Activated effector memory CD4-positive, alpha-beta T cell treated with Interleukin-2 at 50 U/mL for 16 hours (primary cell): Measurements from ENCODE around the gene GSTM2.
"Not testable (repeated sequence)": the region's sequence is repeated elsewhere in the genome, so short reads cannot be mapped to it uniquely, and the experiment has no call there.

Experiments
- DNase-seq: peaks from one replicate; pipeline ENCODE4 v3.0.0-alpha.2; 2020

GSTM2 gene

DNA sequence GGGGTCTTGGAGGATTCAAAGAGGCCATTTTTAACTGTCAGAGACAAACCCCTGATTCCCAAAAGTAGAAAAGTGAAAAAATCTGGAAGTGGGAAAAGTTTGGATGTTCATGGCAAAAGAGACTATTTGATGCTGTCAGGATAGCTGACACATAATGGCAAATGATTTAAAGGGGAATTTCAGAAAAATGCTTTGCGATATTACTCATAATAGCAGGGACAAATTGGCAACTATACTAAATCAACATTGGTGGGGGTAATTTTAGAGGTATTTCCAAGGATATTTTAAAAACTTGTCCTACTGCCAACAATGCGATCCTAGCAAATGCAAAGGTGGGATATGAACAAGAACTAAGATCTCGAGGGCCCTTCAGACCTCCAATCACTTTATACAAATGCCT lies 17.2 kb upstream of the GSTM2 start:
- no peak for DNase-seq

DNA sequence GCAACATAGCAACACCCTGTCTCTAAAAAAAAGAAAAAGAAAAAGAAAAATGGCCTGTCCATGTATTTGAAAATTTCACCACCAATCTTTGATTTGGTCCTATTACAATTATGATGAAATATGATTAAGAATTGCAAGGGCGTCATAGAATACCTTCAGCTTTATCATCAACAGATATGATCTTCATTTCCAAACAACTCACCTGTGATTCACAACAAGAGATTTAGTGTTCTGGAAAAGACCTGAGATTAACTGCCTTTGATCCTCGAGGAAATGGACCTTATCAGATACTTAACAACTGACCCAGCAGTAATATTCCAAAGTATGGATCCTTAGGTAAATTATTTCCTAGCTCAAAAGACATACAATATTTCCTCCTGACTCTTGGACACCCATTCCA lies 15.5 kb upstream of the GSTM2 start:
- DNase-seq, result no peak

DNA sequence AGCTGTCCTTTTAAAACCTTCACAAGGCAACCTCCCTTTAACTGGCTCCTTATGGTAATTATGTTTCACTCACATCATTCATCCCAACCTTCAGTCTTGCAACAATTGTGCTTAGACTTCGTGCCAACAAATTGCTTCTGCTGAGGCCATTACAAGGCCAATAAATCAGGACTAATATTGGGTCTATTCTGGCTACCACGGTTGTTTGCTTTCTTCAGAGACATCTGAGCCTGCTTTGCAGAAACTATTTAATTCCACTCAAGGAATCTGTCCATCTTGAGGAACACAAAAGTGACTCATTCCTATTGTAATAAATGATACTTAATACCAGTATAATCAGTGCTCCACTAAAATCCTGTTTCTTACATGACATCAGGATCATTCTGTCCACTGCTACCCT lies 14.6 kb upstream of the GSTM2 start:
- no peak for DNase-seq

DNA sequence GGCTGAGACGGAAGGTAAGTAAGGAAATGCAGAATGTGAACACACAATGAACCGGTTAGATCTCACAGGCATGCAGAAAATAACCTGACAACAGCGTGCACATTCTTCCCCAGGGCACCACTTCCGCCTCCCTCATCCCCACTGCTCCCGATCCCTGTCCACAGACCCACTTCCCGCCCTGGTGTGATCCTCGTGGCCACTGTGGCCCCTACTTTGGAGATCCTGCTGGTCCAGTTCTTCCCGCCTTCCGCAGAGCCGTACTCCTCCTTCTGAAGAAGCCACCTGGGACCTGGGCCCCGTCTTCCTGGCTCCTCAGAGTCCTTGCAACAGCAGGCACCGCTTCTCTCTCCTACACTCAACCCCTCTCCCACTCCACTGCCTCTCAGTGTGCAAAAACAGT lies 13.3 kb upstream of the GSTM2 start:
- no peak for DNase-seq

DNA sequence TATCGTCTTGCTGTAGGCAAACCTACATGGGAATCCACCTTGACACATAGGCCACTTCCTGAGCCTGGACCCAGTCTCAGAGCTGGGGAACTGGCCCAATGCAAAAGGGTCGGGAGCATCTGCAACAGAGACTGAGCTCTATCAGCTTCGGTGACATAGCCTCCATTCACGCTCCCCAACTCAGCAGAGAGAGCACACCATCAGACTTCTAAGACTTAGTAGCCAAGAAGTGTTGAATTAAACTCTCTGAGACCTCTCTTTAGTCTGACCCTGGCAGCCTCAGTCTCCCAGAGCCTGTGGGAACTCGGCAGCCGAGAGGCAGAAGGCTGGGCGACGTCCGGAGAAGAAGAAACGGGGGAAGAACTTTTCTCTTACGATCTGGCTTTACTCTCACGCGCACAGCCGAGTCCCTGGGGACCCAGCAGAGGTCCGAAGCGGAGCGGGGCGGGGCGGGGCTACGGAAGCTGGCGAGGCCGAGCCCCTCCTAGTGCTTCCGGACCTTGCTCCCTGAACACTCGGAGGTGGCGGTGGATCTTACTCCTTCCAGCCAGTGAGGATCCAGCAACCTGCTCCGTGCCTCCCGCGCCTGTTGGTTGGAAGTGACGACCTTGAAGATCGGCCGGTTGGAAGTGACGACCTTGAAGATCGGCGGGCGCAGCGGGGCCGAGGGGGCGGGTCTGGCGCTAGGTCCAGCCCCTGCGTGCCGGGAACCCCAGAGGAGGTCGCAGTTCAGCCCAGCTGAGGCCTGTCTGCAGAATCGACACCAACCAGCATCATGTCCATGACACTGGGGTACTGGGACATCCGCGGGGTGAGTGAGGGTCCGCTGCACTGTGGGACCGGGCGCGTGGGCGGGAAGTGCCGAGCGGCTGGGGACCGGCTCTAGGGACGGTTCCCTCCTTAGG lies 12.0 kb upstream of the GSTM2 start, which contains the start of gene GSTM4:
TSS of gene GSTM4 (plus strand) at position 485 of the 905 bp plus-strand sequence. CDS start at position 776, 291 bp downstream.
- DNase-seq, result peak; percentile 51

DNA sequence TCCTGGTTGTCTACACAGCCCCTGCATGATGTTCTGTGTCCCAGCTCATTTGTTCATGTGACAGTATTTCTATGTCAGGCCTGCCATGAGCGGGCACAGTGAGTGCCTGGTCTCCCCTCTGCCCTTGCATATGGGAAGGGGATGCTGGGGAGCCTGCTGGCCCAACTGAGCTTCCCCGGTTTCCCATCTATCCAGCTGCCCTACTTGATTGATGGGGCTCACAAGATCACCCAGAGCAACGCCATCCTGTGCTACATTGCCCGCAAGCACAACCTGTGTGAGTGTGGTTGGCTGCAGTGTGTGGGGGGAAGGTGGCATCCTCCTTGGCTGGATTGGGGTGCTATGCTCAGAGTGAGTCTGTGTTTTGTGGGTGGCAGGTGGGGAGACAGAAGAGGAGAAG lies 10.5 kb upstream of the GSTM2 start:
- DNase-seq, result no peak

DNA sequence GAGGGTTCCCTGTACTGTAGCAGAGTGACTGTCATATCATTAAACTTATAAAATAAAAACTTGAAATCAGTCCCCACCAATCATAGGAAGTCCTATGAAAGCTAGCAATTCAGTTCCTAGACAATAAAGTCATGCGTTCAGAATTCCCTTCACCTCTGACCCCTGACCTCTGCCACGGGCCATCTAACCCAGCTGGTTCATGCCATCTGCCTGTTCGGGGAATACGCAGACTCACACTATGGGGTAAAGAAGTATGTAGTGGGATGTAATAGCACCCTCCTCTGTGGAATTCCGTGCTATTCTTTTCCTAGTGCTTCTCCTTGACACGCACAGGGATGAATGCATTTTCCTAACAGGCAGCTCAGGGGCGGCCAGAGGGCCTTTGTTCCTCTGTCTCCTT lies 9.9 kb upstream of the GSTM2 start:
- DNase-seq, result no peak

DNA sequence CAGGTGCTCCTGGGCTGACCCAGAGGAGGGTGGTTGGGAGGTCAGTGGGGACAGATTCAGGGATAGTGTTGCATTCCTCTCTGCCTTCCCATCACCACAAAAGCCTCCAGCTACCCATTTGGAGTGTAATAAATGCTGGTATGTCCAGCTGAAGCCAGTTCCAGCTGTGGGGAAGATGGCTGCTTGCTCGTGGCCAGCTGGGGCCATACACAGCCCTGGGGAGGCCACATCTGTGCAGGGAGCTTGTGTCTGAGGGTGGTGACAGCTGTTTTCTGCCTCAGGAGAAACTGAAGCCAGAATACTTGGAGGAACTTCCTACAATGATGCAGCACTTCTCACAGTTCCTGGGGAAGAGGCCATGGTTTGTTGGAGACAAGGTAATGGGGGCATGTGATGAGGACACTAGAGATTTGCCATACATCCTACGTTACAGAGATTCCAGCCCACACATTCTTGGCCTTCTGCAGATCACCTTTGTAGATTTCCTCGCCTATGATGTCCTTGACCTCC lies 9.3 kb upstream of the GSTM2 start:
- DNase-seq, result no peak

DNA sequence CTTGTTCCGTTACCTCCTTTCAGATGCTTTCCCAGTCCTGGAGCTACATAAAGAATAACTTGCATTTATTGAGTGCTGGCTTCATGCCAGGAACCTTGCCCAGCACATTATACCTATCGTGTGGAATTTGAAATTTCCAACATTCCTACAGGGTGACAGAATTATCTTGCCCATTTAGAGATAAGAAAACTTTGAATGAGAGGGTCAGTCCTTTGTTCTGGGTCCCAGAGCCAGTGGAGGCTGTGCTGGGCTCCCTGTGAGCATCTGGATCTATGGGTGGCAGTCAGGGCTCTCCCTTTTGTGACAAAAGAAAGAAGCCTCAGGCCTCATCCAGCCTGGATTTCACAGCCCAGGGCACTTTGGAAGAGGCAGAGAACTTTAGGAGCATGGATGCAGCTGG lies 8.7 kb upstream of the GSTM2 start:
- no peak for DNase-seq

DNA sequence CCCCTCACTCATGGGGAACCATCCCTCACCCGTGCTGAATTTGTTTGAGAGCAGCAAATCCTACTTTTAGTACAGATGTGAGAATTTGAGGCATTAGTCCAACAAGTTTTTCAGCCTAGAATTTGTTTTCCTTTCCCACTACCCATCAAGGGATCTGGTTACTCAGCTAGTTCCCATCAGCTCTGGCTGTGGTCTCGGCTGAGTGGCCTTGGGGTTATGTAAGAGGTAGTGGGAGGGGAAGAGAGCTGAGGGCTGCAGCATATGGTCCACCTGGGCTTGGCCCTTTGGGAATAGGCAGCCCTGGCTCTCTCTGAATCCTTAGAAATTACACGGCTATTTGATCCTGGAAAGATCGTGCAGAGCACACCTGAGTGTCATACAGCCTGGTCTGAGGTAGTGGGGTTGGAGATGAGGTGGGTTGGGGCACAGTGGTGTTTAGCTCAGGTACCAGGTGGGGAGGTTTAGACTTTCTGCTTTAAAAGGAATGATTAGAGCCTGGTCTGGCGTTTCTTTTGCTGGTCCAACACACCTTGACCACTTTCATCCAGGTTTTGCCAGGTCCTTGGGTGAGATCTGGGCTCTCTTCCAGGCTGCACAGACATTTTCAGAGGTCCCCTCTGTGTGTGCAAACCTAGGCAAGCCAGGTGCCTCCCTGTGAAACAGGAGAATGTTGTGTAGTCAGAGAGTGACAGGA lies 7.7 kb upstream of the GSTM2 start:
- no peak for DNase-seq

DNA sequence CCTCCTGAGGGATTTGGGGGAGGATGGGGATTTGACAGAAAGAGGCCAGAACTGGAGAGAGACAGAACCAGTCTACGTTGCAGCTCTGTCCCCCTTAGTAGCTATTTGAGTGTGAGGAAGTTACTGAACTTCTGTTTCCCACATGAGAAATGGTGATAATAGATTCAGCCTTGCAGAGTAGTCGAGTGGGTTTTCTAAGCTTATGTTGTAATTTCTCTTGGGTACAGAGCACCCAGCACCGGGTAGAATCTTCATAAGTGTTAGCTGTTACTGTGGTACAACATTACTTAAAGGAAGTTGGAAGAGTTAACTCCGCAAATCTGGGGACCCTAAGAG lies 7.2 kb upstream of the GSTM2 start:
- not testable (repeated sequence) for DNase-seq

DNA sequence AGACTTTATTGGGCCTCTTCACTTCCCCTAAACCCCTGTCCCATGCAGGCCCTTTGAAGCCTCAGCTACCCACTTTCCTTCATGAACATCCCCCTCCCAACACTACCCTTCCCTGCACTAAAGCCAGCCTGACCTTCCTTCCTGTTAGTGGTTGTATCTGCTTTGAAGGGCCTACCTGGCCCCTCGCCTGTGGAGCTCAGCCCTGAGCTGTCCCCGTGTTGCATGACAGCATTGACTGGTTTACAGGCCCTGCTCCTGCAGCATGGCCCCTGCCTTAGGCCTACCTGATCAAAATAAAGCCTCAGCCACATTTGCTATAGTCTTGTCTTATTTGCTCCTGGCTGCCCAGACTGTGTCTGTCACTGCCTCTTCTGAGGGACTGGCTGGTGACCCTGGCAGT lies 6.5 kb upstream of the GSTM2 start:
- no peak for DNase-seq

DNA sequence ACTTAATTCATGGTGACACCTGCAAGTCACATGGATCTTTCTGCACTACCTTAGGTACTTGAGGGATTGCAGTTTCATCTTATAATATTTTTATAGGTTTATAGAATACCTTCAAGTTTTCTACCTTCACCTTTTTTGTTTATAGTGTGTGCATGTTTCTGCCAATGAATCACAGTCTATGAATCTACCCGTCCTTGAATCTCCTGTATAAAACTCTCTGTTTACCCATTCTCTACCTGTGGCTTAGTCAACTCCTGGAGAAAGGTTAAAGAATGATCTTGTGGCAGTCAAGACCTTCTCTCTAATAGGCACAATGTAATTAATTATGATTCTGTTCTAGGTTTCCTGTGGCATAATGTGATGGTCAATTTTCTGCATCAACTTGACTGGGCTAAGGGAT lies 3.2 kb upstream of the GSTM2 start:
- DNase-seq, result no peak

DNA sequence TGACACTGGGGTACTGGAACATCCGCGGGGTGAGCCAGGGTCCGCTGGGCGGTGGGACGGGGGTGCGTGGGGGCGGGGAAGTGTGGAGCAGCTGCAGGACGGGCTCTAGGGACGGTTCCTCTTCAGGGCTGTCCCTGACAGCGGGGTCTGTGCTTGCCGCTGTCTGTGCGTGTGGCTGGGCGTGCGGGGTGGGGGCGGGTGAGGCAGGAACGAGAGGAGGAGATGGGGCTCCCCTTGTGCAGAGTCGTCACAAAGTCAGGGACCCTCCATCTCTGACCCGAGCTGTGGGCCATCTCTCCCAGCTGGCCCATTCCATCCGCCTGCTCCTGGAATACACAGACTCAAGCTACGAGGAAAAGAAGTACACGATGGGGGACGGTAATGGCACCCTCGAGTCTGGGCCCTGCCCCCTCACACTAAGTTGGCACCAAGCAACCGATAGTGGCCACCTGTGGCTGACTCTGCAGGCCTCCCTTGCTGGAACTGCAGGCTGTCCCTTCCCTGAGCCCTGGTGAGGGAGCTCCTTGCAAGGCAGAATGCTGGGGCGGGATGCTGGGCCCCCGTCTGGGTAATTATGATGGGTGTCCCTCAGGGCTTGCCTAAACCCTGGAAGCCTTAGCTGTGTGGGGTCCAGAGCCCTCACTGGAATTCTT lies 392 bp downstream of the GSTM2 start:
- DNase-seq, result no peak

DNA sequence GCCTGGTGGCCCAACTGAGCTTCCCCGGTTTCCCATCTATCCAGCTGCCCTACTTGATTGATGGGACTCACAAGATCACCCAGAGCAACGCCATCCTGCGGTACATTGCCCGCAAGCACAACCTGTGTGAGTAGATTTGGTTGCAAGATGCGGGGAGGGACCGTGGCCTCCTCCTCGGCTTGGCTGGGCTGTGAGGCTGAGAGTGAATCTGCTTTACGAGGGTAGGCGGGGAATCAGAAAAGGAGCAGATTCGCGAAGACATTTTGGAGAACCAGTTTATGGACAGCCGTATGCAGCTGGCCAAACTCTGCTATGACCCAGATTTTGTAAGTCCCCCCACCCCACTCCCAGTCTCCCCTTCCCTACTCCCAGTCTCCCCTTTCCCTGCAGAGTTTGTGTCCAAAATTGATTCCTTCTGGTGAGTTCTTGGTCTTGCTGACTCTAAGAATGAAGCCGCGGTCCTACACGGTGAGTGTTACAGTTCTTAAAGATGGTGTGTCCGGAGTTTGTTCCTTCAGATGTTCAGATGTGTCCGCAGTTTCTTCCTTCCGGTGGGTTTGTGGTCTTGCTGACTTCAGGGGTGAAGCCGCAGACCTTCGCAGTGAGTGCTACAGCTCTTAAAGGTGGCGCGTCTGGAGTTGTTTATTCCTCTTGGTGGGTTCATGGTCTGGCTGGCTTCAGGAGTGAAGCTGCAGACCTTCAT lies 1.5 kb downstream of the GSTM2 start:
- no peak for DNase-seq

DNA sequence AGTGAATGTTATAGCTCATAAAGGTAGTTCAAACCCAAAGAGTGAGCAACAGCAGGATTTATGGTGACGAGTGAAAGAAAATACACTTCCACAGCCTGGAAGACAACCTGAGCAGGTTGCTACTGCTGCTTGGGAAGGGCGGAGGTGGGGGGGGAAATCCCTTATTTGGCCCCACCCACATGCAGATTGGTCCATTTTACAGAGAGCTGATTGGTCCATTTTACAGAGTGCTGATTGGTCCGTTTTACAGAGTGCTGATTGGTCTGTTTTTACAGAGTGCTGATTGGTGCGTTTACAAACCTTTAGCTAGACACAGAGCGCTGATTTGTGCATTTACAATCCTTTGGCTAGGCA lies 2.1 kb downstream of the GSTM2 start:
- DNase-seq, result not testable (repeated sequence)

DNA sequence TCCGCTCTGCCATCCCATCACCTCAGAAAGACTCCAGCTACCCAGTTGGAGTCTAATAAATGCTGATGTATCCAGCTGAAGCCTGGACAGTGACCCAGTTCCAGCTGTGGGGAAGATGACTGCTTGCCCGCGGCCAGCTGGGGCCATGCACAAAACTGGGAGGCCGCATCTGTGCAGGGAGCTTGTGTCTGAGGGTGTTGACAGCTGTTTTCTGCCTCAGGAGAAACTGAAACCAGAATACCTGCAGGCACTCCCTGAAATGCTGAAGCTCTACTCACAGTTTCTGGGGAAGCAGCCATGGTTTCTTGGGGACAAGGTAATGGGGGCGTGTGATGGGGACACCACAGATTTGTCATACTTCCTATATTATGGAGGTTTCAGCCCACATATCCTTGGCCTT lies 3.2 kb downstream of the GSTM2 start:
- DNase-seq, result no peak

DNA sequence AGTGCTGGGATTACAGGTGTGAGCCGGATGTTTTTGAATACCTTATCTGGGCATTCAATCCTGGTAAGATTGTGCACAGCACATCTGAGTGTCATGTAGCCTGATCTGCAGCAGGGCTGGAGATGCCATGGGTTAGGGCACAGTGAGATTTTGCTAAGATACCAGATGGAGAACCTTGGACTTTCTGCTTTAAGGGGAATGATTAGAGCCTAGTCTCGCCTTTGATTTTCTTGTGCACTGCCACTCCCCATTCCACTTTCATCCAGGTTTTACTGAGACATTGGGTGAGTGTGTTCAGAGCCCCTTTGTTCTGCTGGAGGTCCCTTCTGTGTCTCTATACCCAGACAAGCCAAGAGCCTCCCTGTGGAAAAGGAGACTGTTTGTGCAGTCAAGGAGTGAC lies 6.0 kb downstream of the GSTM2 start:
- DNase-seq, result not testable (repeated sequence)

DNA sequence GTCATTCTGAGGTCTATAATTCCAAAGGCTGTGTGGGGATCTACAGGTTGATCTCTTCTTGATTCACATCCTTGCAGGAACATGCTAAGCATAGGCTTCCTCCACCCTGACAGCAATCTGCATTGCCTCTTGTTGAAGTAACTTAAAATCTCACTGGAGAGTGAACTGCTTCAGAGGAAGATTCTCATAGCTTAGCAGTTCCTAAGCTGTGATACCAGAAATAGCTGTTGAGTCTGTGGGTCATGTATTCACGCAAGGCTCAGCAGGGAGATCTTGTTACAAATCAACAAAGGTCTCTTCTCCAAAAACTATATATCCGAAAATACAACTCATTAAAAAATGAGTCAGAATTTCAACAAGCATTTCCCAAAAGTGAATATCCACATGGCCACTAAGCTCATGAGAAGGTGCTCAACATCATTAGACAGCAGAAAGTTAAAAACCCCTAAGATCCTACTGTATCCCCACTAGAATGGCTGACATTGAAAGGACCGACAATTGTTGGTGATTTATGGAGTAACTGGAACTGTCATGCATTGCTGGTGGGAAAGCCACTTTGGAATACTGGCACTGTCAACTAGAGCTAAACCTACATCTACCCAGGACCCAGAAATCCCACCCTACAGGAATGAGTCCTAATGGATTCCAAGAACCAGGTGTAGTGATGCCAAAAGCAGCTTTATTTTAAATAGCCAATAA lies 9.0 kb downstream of the GSTM2 start:
- not testable (repeated sequence) for DNase-seq

DNA sequence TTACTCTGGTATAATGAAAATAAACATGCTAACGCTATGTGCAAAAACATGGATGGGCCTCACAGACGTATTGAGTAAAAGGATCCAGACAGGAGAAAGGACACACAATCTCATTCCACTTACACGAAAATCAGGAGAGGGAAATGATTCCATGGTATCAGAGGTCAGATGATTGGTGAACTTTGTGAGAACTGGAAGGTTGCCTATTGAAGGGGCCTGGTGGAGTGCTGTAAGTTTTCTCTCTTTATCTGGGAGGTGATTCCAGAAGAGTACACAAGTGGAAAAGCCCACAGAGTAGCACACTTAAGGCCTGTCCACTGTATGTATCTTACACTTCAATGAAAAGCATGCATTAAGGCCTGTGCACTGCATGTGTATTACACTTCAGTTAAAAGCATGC lies 9.6 kb downstream of the GSTM2 start:
- no peak for DNase-seq

DNA sequence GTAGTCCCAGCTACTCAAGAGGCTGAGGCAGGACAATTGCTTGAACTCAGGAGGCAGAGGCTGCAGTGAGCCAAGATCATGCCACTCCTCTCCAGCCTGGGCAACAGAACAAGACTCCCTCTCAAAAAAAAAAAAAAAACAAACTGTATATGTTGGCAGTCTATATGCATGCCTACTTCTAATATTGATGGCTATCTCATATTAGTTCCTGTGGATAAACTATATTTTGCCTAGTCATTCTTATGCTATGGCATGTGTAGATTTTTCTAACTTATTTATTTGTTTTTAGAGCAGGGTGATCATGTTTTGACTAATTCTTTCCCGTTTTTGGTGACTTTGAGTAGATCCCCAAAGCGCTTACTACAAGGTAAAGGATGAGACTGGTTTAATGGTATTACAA lies 10.8 kb downstream of the GSTM2 start:
- not testable (repeated sequence) for DNase-seq

DNA sequence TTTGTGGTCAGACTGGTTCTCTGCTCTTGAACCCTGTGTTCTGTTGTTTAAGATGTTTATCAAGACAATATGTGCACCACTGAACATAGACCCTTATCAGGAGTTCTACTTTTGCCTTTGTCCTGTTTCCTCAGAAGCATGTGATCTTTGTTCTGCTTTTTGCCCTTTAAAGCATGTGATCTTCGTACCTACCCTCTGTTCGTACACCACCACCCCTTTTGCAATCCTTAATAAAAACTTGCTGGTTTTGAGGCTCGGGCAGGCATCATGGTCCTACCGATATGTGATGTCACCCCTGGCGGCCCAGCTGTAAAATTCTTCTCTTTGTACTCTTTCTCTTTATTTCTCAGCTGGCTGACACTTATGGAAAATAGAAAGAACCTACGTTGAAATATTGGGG lies 16.9 kb downstream of the GSTM2 start:
- not testable (repeated sequence) for DNase-seq
